Ishikawa (cell line): Measurements from ENCODE around the gene CAMTA1.

ENCODE experiments used
- CEBPB ChIP-seq: IDR thresholded peaks from 2 replicates; pipeline ENCODE4 v1.6.1; 2012
- CREB1 ChIP-seq: IDR thresholded peaks from 2 replicates; pipeline ENCODE4 v1.6.1; 2012; ENCODE audit warnings: low read depth
- EGR1 ChIP-seq: IDR thresholded peaks from 2 replicates; pipeline ENCODE4 v1.6.1; 2012
- EP300 ChIP-seq: IDR thresholded peaks from 2 replicates; pipeline ENCODE4 v1.6.1; 2012; ENCODE audit warnings: borderline replicate concordance
- FOXM1 ChIP-seq: IDR thresholded peaks from 2 replicates; pipeline ENCODE4 v1.6.1; 2012; ENCODE audit warnings: low read depth, borderline replicate concordance
- MAX ChIP-seq: IDR thresholded peaks from 2 replicates; pipeline ENCODE4 v1.6.1; 2012
- NFIC ChIP-seq: IDR thresholded peaks from 2 replicates; pipeline ENCODE4 v1.6.1; 2012
- RAD21 ChIP-seq: IDR thresholded peaks from 2 replicates; pipeline ENCODE4 v1.6.1; 2012; ENCODE audit warnings: low read depth
- TAF1 ChIP-seq: IDR thresholded peaks from 2 replicates; pipeline ENCODE4 v1.6.1; 2012; ENCODE audit warnings: low read depth, mild to moderate bottlenecking
- TCF12 ChIP-seq: IDR thresholded peaks from 2 replicates; pipeline ENCODE4 v1.6.1; 2012; ENCODE audit warnings: low read depth
- TEAD4 ChIP-seq: IDR thresholded peaks from 2 replicates; pipeline ENCODE4 v1.6.1; 2012
- YY1 ChIP-seq: IDR thresholded peaks from 2 replicates; pipeline ENCODE4 v1.6.1; 2012; ENCODE audit warnings: low read depth
- ZBTB7A ChIP-seq: IDR thresholded peaks from 2 replicates; pipeline ENCODE4 v1.6.1; 2012; ENCODE audit warnings: low read depth
- TF ChIP-seq, protein P1 (sequence below): IDR thresholded peaks from 2 replicates; pipeline ENCODE4 v1.6.1; 2012
- TF ChIP-seq, protein P2 (sequence below): IDR thresholded peaks from 2 replicates; pipeline ENCODE4 v1.6.1; 2012; ENCODE audit warnings: low read depth, mild to moderate bottlenecking

CAMTA1 gene

GRCh38 chr1:7493711-7494454 lies 708.6 kb downstream of the CAMTA1 start:
- no peak for TF ChIP-seq CEBPB
- no peak for TF ChIP-seq TAF1
- no peak for TF ChIP-seq TEAD4
- no peak for TF ChIP-seq RAD21
- no peak for TF ChIP-seq EGR1
- TF ChIP-seq YY1 = no peak
- TF ChIP-seq MAX = no peak
- TF ChIP-seq TCF12 = no peak
- no peak for TF ChIP-seq FOXM1
- TF ChIP-seq ZBTB7A = no peak
- TF ChIP-seq, protein P1, sequence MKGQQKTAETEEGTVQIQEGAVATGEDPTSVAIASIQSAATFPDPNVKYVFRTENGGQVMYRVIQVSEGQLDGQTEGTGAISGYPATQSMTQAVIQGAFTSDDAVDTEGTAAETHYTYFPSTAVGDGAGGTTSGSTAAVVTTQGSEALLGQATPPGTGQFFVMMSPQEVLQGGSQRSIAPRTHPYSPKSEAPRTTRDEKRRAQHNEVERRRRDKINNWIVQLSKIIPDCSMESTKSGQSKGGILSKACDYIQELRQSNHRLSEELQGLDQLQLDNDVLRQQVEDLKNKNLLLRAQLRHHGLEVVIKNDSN = no peak

- no peak for TF ChIP-seq EGR1
- TF ChIP-seq, protein P1 = no peak
- TF ChIP-seq CREB1 = no peak
- TF ChIP-seq ZBTB7A = no peak
- no peak for TF ChIP-seq FOXM1
- no peak for TF ChIP-seq RAD21
- TF ChIP-seq TEAD4 = no peak
- no peak for TF ChIP-seq MAX
- no peak for TF ChIP-seq NFIC
- TF ChIP-seq, protein P2, sequence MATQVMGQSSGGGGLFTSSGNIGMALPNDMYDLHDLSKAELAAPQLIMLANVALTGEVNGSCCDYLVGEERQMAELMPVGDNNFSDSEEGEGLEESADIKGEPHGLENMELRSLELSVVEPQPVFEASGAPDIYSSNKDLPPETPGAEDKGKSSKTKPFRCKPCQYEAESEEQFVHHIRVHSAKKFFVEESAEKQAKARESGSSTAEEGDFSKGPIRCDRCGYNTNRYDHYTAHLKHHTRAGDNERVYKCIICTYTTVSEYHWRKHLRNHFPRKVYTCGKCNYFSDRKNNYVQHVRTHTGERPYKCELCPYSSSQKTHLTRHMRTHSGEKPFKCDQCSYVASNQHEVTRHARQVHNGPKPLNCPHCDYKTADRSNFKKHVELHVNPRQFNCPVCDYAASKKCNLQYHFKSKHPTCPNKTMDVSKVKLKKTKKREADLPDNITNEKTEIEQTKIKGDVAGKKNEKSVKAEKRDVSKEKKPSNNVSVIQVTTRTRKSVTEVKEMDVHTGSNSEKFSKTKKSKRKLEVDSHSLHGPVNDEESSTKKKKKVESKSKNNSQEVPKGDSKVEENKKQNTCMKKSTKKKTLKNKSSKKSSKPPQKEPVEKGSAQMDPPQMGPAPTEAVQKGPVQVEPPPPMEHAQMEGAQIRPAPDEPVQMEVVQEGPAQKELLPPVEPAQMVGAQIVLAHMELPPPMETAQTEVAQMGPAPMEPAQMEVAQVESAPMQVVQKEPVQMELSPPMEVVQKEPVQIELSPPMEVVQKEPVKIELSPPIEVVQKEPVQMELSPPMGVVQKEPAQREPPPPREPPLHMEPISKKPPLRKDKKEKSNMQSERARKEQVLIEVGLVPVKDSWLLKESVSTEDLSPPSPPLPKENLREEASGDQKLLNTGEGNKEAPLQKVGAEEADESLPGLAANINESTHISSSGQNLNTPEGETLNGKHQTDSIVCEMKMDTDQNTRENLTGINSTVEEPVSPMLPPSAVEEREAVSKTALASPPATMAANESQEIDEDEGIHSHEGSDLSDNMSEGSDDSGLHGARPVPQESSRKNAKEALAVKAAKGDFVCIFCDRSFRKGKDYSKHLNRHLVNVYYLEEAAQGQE = no peak
- no peak for TF ChIP-seq TAF1
- TF ChIP-seq TCF12 = no peak
- TF ChIP-seq CEBPB = no peak
- TF ChIP-seq EP300 = no peak
Observed at GRCh38 chr1:7495962-7496361, 710.7 kb downstream of the CAMTA1 start.

DNA sequence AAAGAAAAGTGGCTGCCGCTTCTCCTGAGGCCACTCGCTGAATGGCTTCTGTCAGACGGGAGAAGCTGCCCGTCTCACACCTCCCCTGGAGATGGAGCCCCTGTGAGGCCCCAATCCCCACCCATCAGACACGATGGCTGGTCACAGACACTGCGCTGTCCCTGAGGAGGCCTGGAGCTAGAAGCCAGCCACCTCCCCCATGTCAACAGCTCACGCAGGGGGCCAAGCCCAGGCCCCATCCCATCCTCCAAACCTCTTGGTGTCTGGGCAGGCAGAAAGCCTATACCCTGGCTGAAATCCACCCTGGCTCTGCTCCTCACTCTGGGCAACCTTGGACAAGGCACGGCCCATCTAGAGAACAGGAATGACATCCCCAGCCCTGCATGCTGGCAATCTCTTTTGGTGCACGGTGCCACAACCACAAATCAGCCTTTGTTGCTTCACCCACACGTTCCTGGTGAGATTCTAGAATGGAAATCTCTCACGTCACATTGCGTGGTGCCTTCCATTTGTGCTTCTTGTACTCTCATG lies 711.9 kb downstream of the CAMTA1 start:
- no peak for TF ChIP-seq RAD21
- no peak for TF ChIP-seq EGR1
- no peak for TF ChIP-seq TAF1
- no peak for TF ChIP-seq TEAD4
- no peak for TF ChIP-seq ZBTB7A
- TF ChIP-seq EP300 = no peak
- TF ChIP-seq, protein P2 = no peak
- TF ChIP-seq FOXM1 = no peak
- no peak for TF ChIP-seq NFIC
- TF ChIP-seq TCF12 = no peak
- TF ChIP-seq, protein P1 = no peak
- no peak for TF ChIP-seq YY1
- TF ChIP-seq CREB1 = no peak

DNA sequence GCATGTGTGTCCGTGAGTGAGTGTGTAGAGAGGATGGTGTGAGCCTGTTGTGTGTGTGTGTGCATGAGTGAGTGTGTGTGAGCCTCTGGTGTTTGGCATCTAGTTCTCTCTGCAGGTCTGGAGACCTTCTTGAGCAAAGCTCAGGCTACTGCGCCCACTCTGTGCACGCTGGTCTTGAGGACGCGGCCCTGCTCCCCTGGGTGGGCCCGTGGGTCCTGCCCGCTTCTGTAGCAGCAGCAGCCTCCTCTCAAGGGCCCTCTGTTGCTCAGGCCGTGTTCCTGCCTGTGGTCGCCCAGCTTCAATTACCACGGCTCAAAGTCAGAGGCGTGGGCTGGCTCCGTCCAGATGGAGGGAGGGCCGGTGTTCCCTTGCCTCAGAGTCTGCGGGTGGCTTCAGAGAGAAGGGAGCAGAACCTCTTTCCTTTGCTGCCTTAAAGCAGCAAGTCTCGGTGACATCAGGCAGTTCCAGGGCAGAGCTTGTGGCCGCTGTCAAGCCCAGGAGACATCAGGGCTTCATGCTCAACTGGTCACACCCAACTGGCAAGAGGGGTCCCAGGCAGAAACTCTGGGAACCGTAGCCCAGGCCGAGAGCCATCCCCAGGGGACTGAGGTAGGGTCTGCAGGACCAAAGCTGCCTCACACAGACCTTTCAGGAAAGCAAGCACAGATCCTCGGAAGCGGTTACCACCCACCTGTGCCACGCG lies 715.3 kb downstream of the CAMTA1 start:
- no peak for TF ChIP-seq NFIC
- TF ChIP-seq TCF12 = no peak
- TF ChIP-seq YY1 = no peak
- no peak for TF ChIP-seq EP300
- no peak for TF ChIP-seq CEBPB
- no peak for TF ChIP-seq EGR1

DNA sequence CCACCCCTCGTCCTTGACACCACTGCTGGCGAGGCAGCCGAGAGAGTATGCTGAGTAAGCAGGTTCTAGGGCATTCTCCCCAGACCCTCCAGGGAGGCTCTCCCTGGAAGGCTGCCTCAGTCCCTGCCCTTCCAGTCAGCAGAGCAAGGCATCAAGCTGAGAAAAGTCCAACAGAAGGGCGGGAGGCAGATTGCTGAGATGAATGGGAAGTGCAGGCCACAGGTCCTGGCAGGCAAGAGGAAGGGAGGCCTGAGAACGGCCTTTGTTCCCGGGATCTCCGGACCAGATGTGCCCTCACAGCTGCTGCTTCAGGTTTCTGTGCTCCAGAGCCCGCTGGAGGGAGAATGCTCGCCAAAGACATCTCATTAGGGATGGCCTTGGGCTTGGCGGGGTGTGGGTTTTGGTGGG lies 715.8 kb downstream of the CAMTA1 start:
- TF ChIP-seq RAD21 (no peak), TAF1 (no peak), TEAD4 (no peak), CREB1 (no peak), EGR1 (no peak), EP300 (no peak), ZBTB7A (no peak), FOXM1 (no peak), NFIC (no peak), CEBPB (no peak), MAX (no peak), YY1 (no peak), TCF12 (no peak)
- TF ChIP-seq, protein P1 = no peak
- TF ChIP-seq, protein P2 = no peak
